Smooth muscle cell (in vitro differentiated cells): ENCODE measurements around the gene WSB1. TPM values are rescaled to one million over a fixed set of nuclear protein-coding genes. Genes with fewer than 3 reads are reported as not detected.

Experiments used
- DNase-seq: peaks from one replicate; lab custom pipeline; 2025; ENCODE audit not compliant: unreplicated experiment; lab: John Stamatoyannopoulos, UW
- H2AFZ ChIP-seq: fragments of 200-600 bp; sonication (generic); 2 replicates; pipeline ENCODE4 v1.6.0; 2016; ENCODE audit warnings: antibody characterized with exemption, low read depth, mild to moderate bottlenecking
- H3F3A ChIP-seq: fragments of 200-600 bp; sonication (generic); 2 replicates; pipeline ENCODE4 v1.6.0; 2017; ENCODE audit warnings: antibody characterized with exemption, low read depth
- H3K27ac ChIP-seq: fragments of 200-600 bp; sonication (generic); 2 replicates; pipeline ENCODE4 v1.5.1; 2016; ENCODE audit warnings: low read depth, mild to moderate bottlenecking
- H3K27me3 ChIP-seq: fragments of 200-600 bp; sonication (generic); 2 replicates; pipeline ENCODE4 v1.6.1; 2016; ENCODE audit warnings: low read depth, mild to moderate bottlenecking
- H3K36me3 ChIP-seq: fragments of 200-600 bp; sonication (generic); 2 replicates; pipeline ENCODE4 v1.5.1; 2016; ENCODE audit warnings: low read depth
- H3K4me1 ChIP-seq: fragments of 200-600 bp; sonication (generic); 2 replicates; pipeline ENCODE4 v1.5.1; 2016; ENCODE audit warnings: low read depth
- H3K4me2 ChIP-seq: fragments of 200-600 bp; sonication (generic); 2 replicates; pipeline ENCODE4 v1.6.0; 2016; ENCODE audit warnings: mild to moderate bottlenecking
- H3K4me3 ChIP-seq: fragments of 200-600 bp; sonication (generic); 2 replicates; pipeline ENCODE4 v1.5.1; 2016; ENCODE audit warnings: mild to moderate bottlenecking
- H3K79me2 ChIP-seq: fragments of 200-600 bp; sonication (generic); 2 replicates; pipeline ENCODE4 v1.6.0; 2016; ENCODE audit warnings: low read depth, mild to moderate bottlenecking
- H3K9ac ChIP-seq: fragments of 200-600 bp; sonication (generic); 2 replicates; pipeline ENCODE4 v1.6.0; 2016; ENCODE audit warnings: low read depth
- H3K9me3 ChIP-seq: fragments of 200-600 bp; sonication (generic); replicated peaks from 2 replicates; pipeline ENCODE4 v1.5.1; 2016; ENCODE audit warnings: low read depth
- H4K20me1 ChIP-seq: fragments of 200-600 bp; sonication (generic); 2 replicates; pipeline ENCODE4 v1.6.0; 2016; ENCODE audit warnings: low read depth
- CTCF ChIP-seq: fragments of 200-600 bp; sonication (generic); IDR thresholded peaks from 2 replicates; pipeline ENCODE4 v1.5.1; 2017; ENCODE audit warnings: borderline replicate concordance, mild to moderate bottlenecking, antibody characterized with exemption; ENCODE audit not compliant: insufficient read depth, poor library complexity, severe bottlenecking
- WGBS: methylation state at CpG from one replicate; pipeline ENCODE4 v1.1.7; 2016; ENCODE audit warnings: low lambda C conversion rate; 5-methylcytosine and 5-hydroxymethylcytosine counted together
- microRNA-seq: library from miRNA; unstranded; fragments of <30 nt; microRNA quantifications from one replicate; pipeline ENCODE4, GENCODE V29; 2016; ENCODE audit warnings: borderline number of aligned reads
- polyA plus RNA-seq: library from polyadenylated mRNA; unstranded; fragments of >200 nt; fragmentation: Nextera tagmentation; extraction: Ambion mirVana; gene quantifications from 2 replicates; pipeline ENCODE4 v1.2.1, GENCODE V29; 2016
- small RNA-seq: library from RNA; depleted of rRNA; stranded (forward); fragments of <200 nt; gene quantifications from one replicate; pipeline ENCODE3, GENCODE V24; 2014
- total RNA-seq: library from RNA; depleted of rRNA; stranded (reverse); fragments of >200 nt; gene quantifications from 2 replicates; pipeline ENCODE4 v1.2.3, GENCODE V29; 2014

WSB1 gene
- total and polyA plus RNA-seq, 2 experiments from 2014 or later, result 156 to 256 TPM

GRCh38 chr17:27363326-27363725 lies 69.4 kb downstream of the WSB1 start:
- H4K20me1 ChIP-seq, result no peaks in the 10 kb centered on the region
- H3K36me3 ChIP-seq, result no peaks in the 10 kb centered on the region
- H3F3A ChIP-seq, result peaks cover 4% of the 10 kb centered on the region
- H3K4me2 ChIP-seq, result no peak overlapping the region
- H3K9me3 ChIP-seq, result no peaks in the 10 kb centered on the region
- TF ChIP-seq CTCF, result no peak
- peak overlapping the region; percentile 72 for H3K27ac ChIP-seq
- H3K27me3 ChIP-seq, result no peaks in the 10 kb centered on the region
- 73% methylated on average over 3 of the region's 3 CpGs for WGBS
- H3K4me3 ChIP-seq, result no peak overlapping the region
- no peak overlapping the region for H3K9ac ChIP-seq
- H3K4me1 ChIP-seq, result no peaks in the 10 kb centered on the region
- no peak for DNase-seq
- H3K79me2 ChIP-seq, result no peaks in the 10 kb centered on the region
- H2AFZ ChIP-seq, result no peak overlapping the region

Small RNA genes lying within 50 kb of the gene (microRNA-seq; reads per million reads assigned to microRNA genes)
- not detected for gene MIR4522

Small RNA genes lying within 50 kb of the gene (small RNA-seq; reads per million reads assigned to genes)
- not detected for gene MIR4522

Other genes with a start within 250 kb of the WSB1 start
- 65.1 and 69.2 TPM in 2 replicates for gene KSR1, start 162.3 kb downstream of the WSB1 start, total RNA-seq
- 40.4 and 53.2 TPM in 2 replicates for gene KSR1, start 162.3 kb downstream of the WSB1 start, polyA plus RNA-seq